GDM1 (cell line): ENCODE results near the gene ATP11C.

ENCODE experiments used
- DNase-seq: peaks from one replicate; lab custom pipeline; 2025; lab: John Stamatoyannopoulos, UW

The ATP11C gene

DNA sequence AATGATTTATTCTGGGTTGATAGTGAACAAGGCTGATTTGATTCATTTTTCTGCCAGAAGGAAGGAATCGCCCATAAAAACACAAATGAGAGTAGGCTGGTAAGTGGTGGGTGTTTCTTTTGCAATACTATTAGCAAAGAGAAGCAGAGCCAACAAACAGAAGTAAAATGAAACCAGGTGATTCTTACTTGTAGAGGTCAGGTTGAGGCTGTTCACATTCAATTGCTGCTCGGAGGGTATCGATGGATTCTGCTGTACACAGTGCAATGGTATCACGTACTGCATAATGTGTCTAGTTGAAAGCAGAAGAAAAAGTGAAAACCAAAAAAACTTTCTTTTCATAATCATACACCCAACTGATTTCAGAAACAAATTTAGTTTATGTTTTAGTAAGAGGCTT lies 130.8 kb downstream of the ATP11C start:
- no peak for DNase-seq

DNA sequence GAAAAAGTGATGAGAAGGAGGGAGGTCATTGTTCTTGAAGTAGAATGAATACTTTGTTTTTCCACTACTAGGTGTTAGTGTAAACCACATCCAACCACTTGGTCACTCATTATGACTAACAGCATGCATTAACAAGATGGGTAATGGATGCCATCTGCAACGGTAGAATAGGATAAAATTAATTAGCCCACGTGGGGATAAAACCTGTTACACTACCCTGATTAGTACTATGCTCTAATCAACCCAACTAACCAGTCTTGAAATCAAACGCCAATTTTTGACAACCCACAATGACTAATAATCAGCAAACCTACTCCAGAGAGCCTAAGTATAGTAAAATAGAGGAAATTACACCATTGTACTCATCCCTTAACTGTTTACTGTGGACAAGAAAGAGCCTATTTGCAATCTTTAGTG lies 131.4 kb downstream of the ATP11C start:
- DNase-seq: no peak

DNA sequence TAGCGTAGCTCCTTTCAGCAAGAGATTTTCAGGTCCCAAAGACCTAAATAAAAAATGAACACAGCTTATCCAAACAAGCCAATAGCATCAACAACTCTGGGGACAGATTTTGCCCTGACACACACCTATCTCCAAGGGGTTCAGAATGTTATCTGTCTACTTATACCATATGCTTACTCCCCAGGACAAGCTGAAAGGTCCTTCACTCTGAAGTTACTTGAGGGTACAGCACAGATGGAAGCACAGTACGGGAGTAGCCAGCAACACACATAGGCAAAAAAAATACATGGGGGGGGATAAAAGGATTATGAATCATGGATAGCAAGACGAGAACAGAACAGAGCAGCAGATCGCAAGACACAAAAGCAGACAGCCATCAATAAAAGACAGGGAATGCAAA lies 134.2 kb downstream of the ATP11C start:
- no peak for DNase-seq

DNA sequence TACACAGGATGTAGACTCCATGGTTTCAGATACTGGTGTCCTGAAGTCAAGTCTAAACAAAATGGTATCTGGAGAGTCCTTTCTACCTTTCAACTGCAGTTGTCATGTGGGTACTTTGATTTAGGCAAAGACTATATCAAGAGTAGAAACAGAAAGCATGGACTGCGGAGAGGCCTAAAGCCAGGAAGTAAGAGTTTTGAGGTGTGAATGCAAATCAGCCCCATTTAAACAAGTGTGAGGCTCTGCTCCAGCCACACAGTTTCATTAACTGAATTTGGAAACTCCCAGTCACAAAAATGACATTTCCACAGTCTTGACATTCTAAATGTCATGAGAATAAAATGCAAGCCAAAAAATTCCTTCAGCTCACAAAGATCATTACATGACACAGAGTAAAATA lies 137.7 kb downstream of the ATP11C start:
- no peak for DNase-seq

DNA sequence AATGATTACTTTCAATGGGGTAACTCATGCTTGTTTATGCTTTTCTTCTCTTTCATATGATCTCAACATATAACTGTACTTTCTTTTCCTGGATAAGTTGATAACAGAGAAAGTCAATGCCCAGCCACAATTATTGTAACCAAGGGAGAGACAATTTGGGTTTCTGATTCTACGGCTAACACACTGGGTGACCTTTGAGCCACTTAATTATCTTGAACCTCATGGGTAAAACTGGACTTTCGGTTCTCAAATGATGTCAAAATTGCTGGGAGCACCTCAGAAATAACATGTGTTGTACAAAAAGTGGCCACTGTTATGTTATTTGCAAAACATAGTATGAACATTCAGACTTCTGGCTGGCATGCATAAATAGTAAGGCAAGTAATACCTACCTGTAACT lies 145.3 kb downstream of the ATP11C start:
- no peak for DNase-seq

DNA sequence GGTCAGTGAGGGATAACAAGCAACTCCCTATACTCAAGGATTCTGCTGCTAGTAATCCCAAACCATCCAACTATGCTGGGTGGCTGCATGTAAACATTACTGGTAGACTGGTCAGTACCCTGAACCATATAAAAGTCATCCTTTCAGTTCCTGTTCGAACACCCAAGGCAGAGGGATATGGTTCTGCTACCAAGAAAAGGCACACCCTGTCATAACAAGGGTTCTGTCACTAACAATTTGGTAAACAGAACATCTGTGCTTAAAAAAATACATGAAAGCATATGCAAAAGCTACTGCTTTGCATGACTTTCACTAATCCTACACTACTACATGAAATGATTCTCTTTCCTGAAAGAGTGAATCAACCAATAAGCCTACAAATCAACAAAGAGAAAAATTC lies 148.0 kb downstream of the ATP11C start:
- no peak for DNase-seq

DNA sequence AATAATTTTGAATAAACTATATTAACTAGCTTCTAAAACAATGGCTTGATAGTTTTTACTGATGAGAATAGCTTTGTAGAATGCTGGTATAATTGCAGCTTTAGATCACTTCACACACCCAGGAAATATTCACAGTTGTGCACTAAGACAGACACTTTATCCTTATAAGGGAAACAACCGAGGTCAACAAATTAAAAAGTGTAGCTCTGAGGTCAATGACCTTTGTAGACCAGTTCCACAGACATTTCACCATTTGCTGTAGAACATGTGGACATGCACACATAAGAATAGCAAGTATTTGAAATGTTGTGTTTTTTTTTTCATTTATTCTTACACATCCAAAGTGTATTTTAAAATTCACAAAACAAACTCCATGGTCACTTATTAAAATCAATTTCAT lies 148.9 kb downstream of the ATP11C start:
- no peak for DNase-seq

DNA sequence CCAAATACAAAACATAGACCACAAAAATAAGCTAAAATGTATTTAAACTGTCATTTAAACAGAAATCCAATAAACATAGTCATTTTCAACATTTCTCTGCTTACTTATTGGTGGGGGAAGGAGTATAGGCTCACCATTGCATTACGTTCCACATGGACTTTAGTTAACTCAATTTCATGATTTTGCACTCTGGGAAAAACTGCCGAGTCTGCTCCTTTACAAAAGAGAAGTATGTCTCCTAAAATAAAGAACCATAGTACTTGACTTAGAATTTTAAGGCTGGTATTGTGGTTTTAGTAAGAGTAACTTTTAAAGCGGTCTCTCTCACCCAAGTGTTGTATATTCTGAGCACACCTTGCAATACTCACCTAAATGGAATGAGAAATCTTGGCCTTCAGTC lies 149.8 kb downstream of the ATP11C start:
- DNase-seq: no peak

DNA sequence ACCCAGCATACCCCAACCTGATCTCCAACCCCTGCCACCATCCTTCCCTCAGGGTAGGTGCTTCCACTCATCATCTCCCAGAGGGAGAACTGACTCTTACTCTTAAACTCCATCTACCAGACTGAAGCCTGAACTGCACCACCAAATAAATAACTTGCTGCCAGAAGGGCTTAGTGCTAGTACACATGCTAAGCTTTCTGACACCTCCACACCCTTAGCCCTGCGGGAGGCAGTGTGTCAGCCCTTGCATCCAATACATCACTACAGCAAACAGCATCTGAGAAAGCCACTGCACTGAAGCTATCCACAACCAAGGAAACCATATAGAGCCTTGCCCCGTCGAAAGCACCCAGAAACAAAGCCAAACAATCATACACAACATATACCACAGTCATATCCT lies 156.3 kb downstream of the ATP11C start:
- no peak for DNase-seq

DNA sequence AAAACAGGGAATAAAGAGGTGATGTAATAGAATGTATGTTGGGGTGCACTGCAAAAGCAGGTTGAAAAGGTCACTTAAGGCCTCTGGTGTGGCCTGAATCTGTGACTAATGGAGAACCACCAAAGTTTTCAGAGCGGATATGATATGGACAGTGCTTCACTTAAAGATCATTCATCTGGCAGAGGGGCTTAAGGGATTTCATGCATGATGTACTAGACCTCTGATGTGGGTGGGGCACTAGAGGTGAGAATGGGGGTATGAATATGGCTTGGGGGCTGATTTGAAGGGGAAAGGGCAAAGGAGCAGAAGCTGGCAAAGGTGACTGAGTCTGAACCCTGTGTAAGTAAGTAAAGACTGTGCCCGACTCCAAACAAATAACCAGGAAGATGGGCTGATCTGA lies 162.5 kb downstream of the ATP11C start:
- DNase-seq: no peak

DNA sequence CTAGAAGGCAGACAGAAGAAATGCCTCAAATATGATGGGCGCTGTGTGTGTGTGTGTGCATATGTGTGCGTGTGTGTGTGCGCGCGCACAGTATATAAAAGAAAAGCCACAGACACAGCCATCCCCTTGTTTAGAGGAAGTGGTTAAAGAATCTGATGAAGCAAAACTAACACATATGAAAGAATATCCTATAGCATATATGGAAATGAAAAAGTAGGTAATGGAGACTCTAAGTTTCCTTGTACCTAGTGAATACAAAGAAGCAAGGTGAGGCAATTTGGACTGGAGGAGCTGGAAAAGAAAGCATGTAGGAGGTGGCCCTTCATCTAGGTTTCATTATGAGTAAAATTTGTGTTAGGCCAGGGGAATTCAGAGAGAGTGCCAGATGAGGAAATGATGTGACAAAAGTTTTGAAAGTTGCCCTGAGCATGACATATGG lies 166.3 kb downstream of the ATP11C start:
- peak; percentile 41 for DNase-seq

DNA sequence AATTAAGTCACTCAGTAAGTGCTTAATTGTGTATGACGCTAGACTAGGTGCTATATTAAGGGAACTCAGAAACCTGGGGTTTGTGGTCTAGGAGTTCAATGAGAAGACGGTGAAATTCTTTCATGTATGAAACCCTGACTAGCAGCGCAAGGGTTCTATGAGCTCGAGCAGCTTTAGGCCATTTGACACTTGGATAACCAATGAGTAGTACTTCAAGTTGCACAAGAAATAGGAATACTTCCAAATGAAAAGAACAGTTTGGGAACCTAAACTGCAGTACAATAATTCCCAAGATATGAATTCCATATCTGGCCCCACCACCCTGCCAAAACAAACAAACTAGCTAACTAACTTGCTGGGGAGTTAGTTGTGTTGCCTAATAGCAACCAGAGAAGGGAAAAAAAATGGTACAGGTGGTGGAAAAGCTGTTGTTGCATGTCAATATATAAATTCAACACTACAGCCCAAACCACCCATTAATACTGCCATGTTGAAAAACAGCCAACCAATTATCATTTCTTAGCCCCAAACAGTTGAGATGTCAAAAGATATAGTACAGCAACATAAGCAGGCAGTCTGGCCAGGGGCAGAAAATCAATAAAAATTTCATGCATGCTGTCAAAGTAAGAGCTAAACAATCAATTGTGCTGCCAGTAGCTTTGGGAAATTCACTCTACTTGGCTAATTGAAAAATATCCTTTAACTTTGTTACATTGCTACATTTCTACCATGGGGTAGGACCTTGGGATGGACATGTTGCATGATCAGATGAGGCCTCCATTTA lies 170.3 kb downstream of the ATP11C start:
- DNase-seq: no peak

DNA sequence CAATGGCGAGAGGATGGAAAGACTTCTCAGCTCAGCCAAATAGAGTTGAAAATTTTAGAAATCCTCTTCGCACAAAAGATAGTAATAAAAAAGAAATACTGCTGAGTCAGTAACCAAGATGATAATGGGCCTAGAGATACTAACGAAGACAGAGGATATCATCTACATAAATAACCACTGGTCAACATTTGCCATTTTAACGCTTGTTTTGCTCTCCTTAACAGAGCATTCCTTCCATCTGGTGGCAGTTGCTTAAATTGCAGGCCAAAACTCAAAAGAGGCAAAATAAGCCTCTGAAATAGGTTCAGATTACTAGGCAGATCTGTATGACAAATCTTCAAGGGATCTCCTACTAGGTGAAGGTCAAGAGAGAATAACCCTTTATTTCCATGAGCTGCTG lies 173.2 kb downstream of the ATP11C start:
- no peak for DNase-seq

DNA sequence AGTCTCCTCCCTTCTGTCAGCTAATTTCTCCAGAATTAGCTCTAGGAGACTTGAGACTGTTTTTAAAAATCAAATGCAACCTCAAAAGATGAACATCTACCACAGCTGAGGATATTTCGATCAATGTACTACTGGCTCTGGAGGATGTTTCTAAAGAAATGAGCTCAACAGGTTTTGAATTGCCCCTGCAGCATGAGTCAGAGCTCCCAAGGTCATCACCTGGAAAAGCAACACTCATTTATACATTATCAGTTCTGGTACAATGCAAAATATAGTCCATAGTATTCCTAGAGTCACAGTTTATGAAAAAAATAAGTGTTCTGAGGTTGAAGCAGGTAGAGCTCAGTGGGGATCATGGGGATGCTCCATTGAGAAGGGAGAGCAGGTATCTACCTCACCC lies 174.0 kb downstream of the ATP11C start:
- no peak for DNase-seq

DNA sequence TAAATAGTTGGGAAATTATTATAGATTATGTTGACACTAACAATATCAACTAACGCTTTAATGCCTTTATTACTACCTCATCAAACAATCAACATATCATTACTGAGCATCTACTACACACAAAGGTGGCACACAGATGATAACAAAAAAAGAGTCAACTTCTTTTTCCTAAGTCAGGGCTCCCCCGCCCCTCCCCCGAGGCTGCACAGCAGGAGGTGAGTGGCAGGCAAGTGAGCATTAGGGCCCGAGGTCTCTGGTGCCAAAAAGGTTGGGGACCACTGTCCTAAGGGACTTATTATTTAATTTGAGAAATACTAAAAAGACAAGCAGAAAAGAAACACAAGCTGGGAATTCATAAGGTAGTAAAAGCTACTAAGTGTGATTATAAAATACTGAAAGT lies 174.6 kb downstream of the ATP11C start:
- no peak for DNase-seq

DNA sequence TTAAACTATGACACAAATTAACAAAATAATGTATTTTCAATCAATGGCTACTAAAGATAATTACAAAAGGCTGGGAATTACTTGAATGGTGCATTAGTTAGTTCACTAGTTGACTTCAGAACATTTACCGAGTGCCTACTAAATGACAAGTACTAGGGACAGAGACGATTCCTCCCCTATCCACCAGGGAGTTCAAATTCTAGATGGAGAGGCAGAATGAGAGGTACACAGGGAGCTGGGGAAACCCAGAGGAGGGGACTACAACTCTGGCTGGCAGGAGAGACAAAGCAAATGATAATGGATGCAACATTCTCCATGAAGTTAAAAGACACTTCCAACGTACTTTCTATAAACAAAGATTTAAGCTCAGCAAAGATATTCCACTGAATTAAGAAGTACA lies 181.8 kb downstream of the ATP11C start:
- DNase-seq: no peak

DNA sequence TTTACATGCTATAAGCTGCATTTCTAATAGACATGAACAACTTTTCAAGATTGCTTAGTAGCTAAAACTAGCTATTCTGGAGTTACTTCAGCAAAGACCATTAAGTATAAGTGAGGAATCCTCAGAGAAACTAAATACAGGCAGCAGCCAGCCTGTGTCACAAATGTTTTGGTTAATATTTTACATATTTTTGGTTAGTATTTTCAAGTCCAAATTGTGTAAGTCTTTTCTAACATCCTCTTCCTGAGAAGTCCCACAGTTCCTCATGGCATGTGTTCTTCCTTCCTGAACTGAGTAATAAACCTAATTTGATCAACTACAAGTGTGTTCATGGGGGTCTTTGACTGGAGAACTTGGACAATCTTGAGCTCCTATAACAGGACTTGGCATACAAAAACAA lies 182.5 kb downstream of the ATP11C start:
- DNase-seq: no peak

DNA sequence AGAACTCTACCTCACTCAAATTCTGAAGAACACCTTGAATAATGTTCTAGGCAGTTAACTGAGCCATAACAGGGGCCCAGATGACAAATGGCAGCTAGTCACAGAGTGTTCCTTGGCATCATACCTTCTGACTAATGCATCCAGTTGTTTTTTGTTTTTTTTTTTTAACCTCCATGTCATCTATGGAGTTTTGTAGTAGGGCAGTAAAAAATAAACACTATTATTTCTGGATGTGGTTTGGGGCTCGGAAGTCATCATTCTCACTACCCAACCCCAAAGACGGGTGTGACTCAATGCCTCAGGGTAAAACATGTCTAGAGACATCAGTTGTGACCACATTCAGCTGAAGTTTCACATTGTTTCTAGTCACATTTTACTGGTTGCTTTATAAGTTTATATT lies 193.7 kb downstream of the ATP11C start:
- DNase-seq: no peak

DNA sequence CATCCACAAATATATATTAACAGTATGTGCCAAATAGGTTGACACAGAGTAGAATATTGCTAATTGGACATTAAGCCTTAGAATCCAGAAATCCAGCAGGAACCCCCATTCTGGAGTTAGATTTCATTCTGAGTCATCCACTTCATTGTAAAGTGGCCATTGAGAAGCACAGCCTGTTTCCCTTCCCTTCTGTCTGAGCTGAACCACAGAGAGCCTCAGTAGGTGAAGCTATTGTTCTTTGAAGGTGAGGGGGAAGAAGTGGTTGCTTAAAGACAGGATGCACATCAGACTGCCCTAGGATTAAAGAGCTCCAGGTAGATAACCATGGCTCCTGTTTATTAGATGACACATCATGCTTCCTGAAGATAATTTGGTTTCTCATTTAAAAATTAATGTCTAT lies 194.3 kb downstream of the ATP11C start:
- no peak for DNase-seq

DNA sequence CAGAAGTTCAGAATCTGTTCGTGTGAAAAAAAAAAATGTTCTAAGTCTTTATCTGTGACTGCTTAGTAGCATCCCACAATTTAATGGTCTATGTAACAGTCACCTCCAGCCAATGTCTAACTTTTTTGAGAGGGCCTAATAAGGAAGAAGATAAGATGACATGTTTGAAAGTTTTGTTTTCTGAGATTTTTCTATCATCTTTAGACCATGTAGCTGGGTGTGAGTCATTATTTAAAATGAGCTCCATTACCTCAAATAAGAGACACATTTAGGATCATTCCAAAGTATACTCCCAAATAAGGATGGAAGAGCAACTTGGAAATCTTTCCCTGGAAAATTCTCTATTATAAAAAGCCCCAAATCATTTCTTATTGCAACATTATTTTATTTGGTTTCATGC lies 196.7 kb downstream of the ATP11C start:
- no peak for DNase-seq

DNA sequence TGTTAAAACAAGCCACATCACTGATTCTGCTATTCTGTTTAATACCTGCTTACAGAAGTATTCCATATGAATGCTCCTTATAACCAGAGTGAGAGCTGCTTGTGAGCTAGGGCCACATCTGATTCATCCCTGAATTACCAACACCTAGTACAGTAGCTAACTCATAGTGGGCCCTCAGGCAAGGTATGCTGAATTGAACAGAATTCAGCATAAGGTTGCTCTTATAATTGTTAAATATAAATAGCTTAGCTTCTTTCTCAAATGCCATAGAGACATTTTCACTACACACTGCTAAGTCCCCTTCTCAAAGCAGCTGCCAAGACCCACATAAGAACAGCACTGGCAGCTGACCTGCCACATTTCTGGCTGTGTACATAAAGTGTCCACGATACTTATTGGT lies 197.9 kb downstream of the ATP11C start:
- DNase-seq: no peak

DNA sequence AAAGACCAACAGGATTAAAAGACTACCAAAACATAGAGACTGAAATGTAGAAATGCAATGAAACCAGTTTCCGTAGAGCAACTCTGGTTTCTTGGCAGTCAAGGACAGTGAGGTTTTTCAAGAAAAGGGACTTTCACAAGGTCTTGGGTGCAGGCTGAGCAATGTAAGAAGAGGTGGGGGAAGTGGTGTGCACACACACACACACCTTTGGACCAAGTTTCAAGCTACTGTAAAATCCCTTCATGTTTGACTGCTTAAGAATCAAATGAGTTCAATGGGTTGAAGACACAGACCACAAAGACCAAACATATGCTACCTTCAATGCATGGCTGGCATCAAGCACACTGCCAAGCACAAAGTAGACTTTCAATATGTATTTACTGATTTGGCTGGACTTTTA lies 207.1 kb downstream of the ATP11C start:
- DNase-seq: no peak

DNA sequence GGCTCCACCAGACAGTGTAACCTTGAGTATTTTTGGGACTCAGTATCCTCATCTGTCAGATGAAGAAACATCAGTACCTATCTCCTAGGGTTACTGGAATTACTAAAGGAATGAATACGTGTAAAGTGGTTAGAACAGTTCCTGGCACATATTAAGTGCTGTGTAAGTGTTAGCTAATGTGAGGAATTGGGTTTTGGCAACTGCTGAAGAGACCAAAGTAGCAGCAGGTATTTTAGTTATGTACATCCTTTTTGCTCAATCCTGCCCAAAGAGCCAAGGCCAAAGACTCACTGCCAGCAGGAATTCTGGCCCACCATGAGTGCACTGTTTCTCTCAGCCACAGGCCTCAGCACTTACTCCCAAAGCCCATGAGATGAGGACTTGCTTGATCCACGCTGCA lies 208.2 kb downstream of the ATP11C start:
- DNase-seq: no peak

DNA sequence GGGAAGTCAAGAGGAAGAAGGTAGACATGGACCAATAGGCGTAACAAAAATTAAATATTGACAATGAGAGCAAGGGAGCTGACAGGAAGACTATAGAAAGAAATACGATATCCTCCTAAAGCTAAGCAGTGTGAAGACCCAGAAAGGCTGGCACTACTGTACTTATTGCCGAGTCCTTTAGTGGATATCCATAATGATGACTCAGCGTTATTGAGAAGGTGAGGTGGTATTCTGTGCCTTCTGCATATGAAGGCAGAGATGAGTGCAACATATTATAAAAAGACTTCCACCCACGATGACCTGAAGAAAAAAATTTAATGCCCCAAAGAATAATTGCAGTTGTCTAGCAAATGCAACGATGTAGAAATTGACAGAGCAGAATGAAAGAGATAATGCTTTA lies 211.9 kb downstream of the ATP11C start:
- DNase-seq: no peak

DNA sequence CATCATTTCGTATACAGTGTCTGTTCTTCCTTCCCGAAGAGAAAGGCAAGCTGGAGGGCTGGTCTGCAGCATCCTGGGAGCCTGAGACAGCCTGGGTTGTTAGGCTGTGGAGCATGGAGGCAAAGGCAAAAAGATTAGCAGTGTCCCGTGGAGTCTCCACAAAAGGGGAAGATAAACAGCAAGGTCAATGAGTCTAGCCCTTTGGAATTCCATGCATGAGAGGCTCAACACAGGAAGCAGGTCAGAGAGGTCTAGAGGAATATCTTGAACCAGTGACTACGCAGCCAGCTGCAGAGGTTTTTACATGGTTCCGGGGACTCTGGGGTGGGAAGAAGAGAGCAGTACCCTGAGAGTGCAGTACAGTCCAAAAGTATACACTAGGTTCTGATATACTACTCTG lies 212.7 kb downstream of the ATP11C start:
- DNase-seq: no peak
